Right atrium auricular region (tissue), 2 donors: Measurements from ENCODE around the gene CFAP410. TPM values are rescaled to one million over a fixed set of nuclear protein-coding genes. Genes with fewer than 3 reads are reported as not detected.

Experiments
- DNase-seq: peaks from one replicate; pipeline ENCODE4 v3.0.0-alpha.2; 2019; ENCODE audit warnings: low spot score
- H3K27ac ChIP-seq, 2 donors: fragments of 200-600 bp; sonication (generic); 1 replicate in 1 of 2; 2 replicates in 1 of 2; pipeline ENCODE4 v1.5.1; 2016 to 2019
- H3K27me3 ChIP-seq, 2 donors: fragments of 200-600 bp; sonication (generic); one replicate each; pipeline versions ENCODE4 v1.5.1 to v1.6.0; 2017 to 2019
- H3K36me3 ChIP-seq: fragments of 200-600 bp; sonication (generic); one replicate; pipeline ENCODE4 v1.5.1; 2016
- H3K4me1 ChIP-seq, 2 donors: fragments of 200-600 bp; sonication (generic); one replicate each; pipeline versions ENCODE4 v1.5.1 to v1.6.0; 2017 to 2019
- H3K4me3 ChIP-seq, 2 donors: fragments of 200-600 bp; sonication (generic); 1 replicate in 1 of 2; 2 replicates in 1 of 2; pipeline ENCODE4 v1.5.1; 2017 to 2019; ENCODE audit warnings: mild to moderate bottlenecking in 1 of 2, moderate library complexity in 1 of 2
- H3K9me3 ChIP-seq, 2 donors: fragments of 200-600 bp; sonication (generic); one replicate each; pipeline ENCODE4 v1.5.1; 2019
- CTCF ChIP-seq, 2 donors: fragments of 200-600 bp; sonication (generic); IDR thresholded peaks; one replicate each; pipeline ENCODE4 v1.5.1; 2019; ENCODE audit warnings: antibody characterized with exemption in 2 of 2
- total RNA-seq, 2 donors: library from RNA; depleted of rRNA; stranded (reverse); fragments of >200 nt; gene quantifications; one replicate each; pipeline ENCODE4 v1.1.0, GENCODE V29; 2016

Gene CFAP410
- total RNA-seq, 2 donors from 2014 or later, result 21.4 to 23.2 TPM

DNA sequence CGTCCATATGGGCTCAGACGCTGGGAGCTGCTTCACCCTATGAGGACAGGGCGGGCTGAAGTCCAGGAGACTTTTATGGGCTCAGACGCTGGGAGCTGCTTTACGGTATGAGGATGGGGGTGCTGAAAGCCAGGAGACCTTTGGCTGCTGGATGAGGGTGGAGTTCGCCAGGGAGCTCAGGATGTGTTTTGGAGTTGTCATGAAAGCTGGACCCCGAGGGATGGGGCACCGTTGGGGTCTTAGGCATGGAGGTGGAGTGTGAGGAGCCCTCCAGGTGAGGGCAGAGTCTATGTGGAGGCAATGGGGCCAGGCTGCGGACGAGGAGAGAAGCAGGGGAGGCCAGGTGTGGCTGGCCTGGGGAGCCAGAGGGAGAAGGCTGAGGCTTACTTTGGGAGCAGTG is 41.7 kb upstream of the CFAP410 start:
- H3K27ac ChIP-seq, result no peak overlapping the region
- no peak for TF ChIP-seq CTCF (IDR thresholded peaks at IDR 0.05)
- no peaks in the 10 kb centered on the region for H3K4me1 ChIP-seq
- DNase-seq, result no peak
- no peak overlapping the region for H3K4me3 ChIP-seq
- H3K36me3 ChIP-seq, result no peaks in the 10 kb centered on the region
- no peaks in the 10 kb centered on the region for H3K27me3 ChIP-seq
- H3K9me3 ChIP-seq, result peaks cover 6 to 21% of the 10 kb centered on the region in 2 donors

- no peaks in the 10 kb centered on the region for H3K36me3 ChIP-seq
- H3K9me3 ChIP-seq, result peaks cover 1 to 14% of the 10 kb centered on the region in 2 donors
- no peak overlapping the region for H3K4me3 ChIP-seq
- TF ChIP-seq CTCF (IDR thresholded peaks at IDR 0.05), result no peak
- no peak overlapping the region for H3K27ac ChIP-seq
- no peaks in the 10 kb centered on the region for H3K27me3 ChIP-seq
- DNase-seq, result no peak
- H3K4me1 ChIP-seq, result no peaks in the 10 kb centered on the region
Measured at GRCh38 chr21:44379991-44380865, 41.0 kb upstream of the CFAP410 start.

- Histone ChIP-seq H3K9me3 (peaks cover 0 to 7% of the 10 kb centered on the region in 2 donors), H3K36me3 (no peaks in the 10 kb centered on the region), H3K27ac (no peak overlapping the region), H3K4me3 (no peak overlapping the region), H3K4me1 (no peaks in the 10 kb centered on the region), H3K27me3 (no peaks in the 10 kb centered on the region)
- no peak for TF ChIP-seq CTCF (IDR thresholded peaks at IDR 0.05)
- DNase-seq, result no peak
Measured at GRCh38 chr21:44379515-44379848, 40.3 kb upstream of the CFAP410 start.

- peaks cover 0 to under 1% of the 10 kb centered on the region in 2 donors for H3K9me3 ChIP-seq
- no peak for DNase-seq
- no peaks in the 10 kb centered on the region for H3K27me3 ChIP-seq
- no peak overlapping the region for H3K27ac ChIP-seq
- no peaks in the 10 kb centered on the region for H3K4me1 ChIP-seq
- no peak overlapping the region for H3K4me3 ChIP-seq
- no peaks in the 10 kb centered on the region for H3K36me3 ChIP-seq
- no peak for TF ChIP-seq CTCF (IDR thresholded peaks at IDR 0.05)
Measured at GRCh38 chr21:44378646-44379514, 39.7 kb upstream of the CFAP410 start.

GRCh38 chr21:44377922-44378645 is 38.9 kb upstream of the CFAP410 start:
- H3K27ac ChIP-seq, result no peak overlapping the region

More at GRCh38 chr21:44377922-44378645, 38.9 kb upstream of the CFAP410 start:
- Histone ChIP-seq H3K27me3 (no peaks in the 10 kb centered on the region), H3K9me3 (no peaks in the 10 kb centered on the region), H3K36me3 (no peaks in the 10 kb centered on the region), H3K4me3 (no peak overlapping the region), H3K4me1 (no peaks in the 10 kb centered on the region)
- DNase-seq, result no peak
- TF ChIP-seq CTCF (IDR thresholded peaks at IDR 0.05), result no peak
